Hepatocyte (in vitro differentiated cells): ENCODE measurements around the gene LONP1. TPM values are rescaled to one million over a fixed set of nuclear protein-coding genes. Genes with fewer than 3 reads are reported as not detected.

Source experiments
- DNase-seq: peaks from one replicate; pipeline ENCODE4 v3.0.0-alpha.2; 2016; ENCODE audit warnings: low spot score
- H2AFZ ChIP-seq: fragments of 200-600 bp; sonication (generic); 2 replicates; pipeline ENCODE4 v1.6.0; 2016; ENCODE audit warnings: antibody characterized with exemption, mild to moderate bottlenecking
- H3K27ac ChIP-seq: fragments of 200-600 bp; sonication (generic); 2 replicates; pipeline ENCODE4 v1.5.1; 2016; ENCODE audit warnings: mild to moderate bottlenecking
- H3K27me3 ChIP-seq: fragments of 200-600 bp; sonication (generic); 2 replicates; pipeline ENCODE4 v1.6.1; 2016
- H3K36me3 ChIP-seq: fragments of 200-600 bp; sonication (generic); replicated peaks from 2 replicates; pipeline ENCODE4 v1.5.1; 2016; ENCODE audit warnings: low read depth; ENCODE audit not compliant: insufficient read depth
- H3K4me1 ChIP-seq: fragments of 200-600 bp; sonication (generic); 2 replicates; pipeline ENCODE4 v1.5.1; 2016; ENCODE audit warnings: mild to moderate bottlenecking, moderate library complexity; ENCODE audit not compliant: insufficient read depth
- H3K4me2 ChIP-seq: fragments of 200-600 bp; sonication (generic); 2 replicates; pipeline ENCODE4 v1.6.0; 2016
- H3K4me3 ChIP-seq: fragments of 200-600 bp; sonication (generic); 2 replicates; pipeline ENCODE4 v1.5.1; 2016; ENCODE audit warnings: mild to moderate bottlenecking
- H3K79me2 ChIP-seq: fragments of 200-600 bp; sonication (generic); 2 replicates; pipeline ENCODE4 v1.6.0; 2017; ENCODE audit warnings: mild to moderate bottlenecking
- H3K9me2 ChIP-seq: fragments of 200-600 bp; sonication (generic); replicated peaks from 2 replicates; pipeline ENCODE4 v1.6.0; 2017; ENCODE audit warnings: mild to moderate bottlenecking; ENCODE audit not compliant: insufficient read depth
- H3K9me3 ChIP-seq: fragments of 200-600 bp; sonication (generic); 2 replicates; pipeline ENCODE4 v1.5.1; 2016; ENCODE audit warnings: low read depth, mild to moderate bottlenecking
- H4K20me1 ChIP-seq: fragments of 200-600 bp; sonication (generic); 2 replicates; pipeline ENCODE4 v1.6.0; 2016; ENCODE audit warnings: mild to moderate bottlenecking; ENCODE audit not compliant: insufficient read depth, poor library complexity, severe bottlenecking
- EZH2 ChIP-seq: fragments of 200-600 bp; sonication (generic); IDR thresholded peaks from 2 replicates; pipeline ENCODE4 v1.6.1; 2016; ENCODE audit warnings: antibody characterized with exemption, mild to moderate bottlenecking, borderline replicate concordance
- EZH2phosphoT487 ChIP-seq: fragments of 200-600 bp; sonication (generic); IDR thresholded peaks from one replicate; pipeline ENCODE4 v1.6.1; 2018; ENCODE audit warnings: antibody characterized with exemption, mild to moderate bottlenecking, low read depth, moderate library complexity; ENCODE audit not compliant: unreplicated experiment, severe bottlenecking
- WGBS: methylation state at CpG from one replicate; pipeline ENCODE4 v1.1.6; 2016; ENCODE audit warnings: low lambda C conversion rate; ENCODE audit errors: missing lambda C conversion rate; 5-methylcytosine and 5-hydroxymethylcytosine counted together
- polyA plus RNA-seq: library from polyadenylated mRNA; unstranded; fragments of >200 nt; fragmentation: Nextera tagmentation; extraction: Ambion mirVana; gene quantifications from 2 replicates; pipeline ENCODE4 v1.2.1, GENCODE V29; 2016
- total RNA-seq: library from RNA; depleted of rRNA; stranded (reverse); fragments of >200 nt; gene quantifications from 2 replicates; pipeline ENCODE4 v1.2.3, GENCODE V29; 2014
- TF ChIP-seq, protein P1 (sequence below): fragments of 200-600 bp; sonication (generic); IDR thresholded peaks from 2 replicates; pipeline ENCODE4 v1.5.1; 2016; ENCODE audit warnings: antibody characterized with exemption, mild to moderate bottlenecking; ENCODE audit not compliant: poor library complexity

Gene LONP1
- total and polyA plus RNA-seq, 2 experiments from 2014 or later = 63.0 to 79.2 TPM

DNA sequence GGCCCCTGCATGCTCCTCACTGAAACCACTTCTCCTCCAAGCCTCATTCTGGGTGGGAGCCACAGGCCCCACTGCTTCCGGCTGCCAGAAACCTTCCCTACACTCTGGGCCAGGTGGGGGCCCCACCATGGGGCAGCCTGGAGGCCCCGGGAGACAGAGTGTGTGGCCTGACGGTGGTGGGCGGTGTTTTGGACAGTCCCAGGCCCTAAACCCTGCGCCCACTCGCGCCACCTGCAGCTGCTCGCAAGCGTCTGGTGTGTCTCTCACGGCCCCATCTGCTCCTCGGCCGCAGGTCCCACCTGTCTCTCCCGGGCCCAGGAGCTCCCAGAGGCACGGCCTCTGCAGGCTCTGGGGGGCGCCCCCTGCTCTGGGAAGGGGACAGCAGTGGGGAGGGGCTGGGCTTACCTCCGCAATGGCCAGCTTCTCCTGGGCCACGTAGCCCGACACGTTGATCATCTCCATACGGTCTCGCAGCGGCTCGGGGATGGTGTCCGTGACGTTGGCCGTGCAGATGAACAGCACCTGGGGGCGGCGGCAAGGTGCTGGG, 24.2 kb downstream of the LONP1 start:
- peak; percentile 8 for DNase-seq
- 86% methylated on average over 15 of the region's 28 CpGs for WGBS
- H3K9me3 ChIP-seq = no peaks in the 10 kb centered on the region
- TF ChIP-seq EZH2phosphoT487 (no peak), EZH2 (no peak)
- TF ChIP-seq, protein P1, sequence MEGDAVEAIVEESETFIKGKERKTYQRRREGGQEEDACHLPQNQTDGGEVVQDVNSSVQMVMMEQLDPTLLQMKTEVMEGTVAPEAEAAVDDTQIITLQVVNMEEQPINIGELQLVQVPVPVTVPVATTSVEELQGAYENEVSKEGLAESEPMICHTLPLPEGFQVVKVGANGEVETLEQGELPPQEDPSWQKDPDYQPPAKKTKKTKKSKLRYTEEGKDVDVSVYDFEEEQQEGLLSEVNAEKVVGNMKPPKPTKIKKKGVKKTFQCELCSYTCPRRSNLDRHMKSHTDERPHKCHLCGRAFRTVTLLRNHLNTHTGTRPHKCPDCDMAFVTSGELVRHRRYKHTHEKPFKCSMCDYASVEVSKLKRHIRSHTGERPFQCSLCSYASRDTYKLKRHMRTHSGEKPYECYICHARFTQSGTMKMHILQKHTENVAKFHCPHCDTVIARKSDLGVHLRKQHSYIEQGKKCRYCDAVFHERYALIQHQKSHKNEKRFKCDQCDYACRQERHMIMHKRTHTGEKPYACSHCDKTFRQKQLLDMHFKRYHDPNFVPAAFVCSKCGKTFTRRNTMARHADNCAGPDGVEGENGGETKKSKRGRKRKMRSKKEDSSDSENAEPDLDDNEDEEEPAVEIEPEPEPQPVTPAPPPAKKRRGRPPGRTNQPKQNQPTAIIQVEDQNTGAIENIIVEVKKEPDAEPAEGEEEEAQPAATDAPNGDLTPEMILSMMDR = no peak
- H3K27me3 ChIP-seq = no peaks in the 10 kb centered on the region
- H3K9me2 ChIP-seq = no peaks in the 10 kb centered on the region
- H3K36me3 ChIP-seq = no peaks in the 10 kb centered on the region
- no peak overlapping the region for H3K4me3 ChIP-seq
- H3K27ac ChIP-seq = no peak overlapping the region
- peaks cover 52% of the 10 kb centered on the region for H3K79me2 ChIP-seq
- peaks cover 8% of the 10 kb centered on the region for H3K4me1 ChIP-seq
- H2AFZ ChIP-seq = no peak overlapping the region
- peaks cover 59% of the 10 kb centered on the region for H4K20me1 ChIP-seq
- no peak overlapping the region for H3K4me2 ChIP-seq

DNA sequence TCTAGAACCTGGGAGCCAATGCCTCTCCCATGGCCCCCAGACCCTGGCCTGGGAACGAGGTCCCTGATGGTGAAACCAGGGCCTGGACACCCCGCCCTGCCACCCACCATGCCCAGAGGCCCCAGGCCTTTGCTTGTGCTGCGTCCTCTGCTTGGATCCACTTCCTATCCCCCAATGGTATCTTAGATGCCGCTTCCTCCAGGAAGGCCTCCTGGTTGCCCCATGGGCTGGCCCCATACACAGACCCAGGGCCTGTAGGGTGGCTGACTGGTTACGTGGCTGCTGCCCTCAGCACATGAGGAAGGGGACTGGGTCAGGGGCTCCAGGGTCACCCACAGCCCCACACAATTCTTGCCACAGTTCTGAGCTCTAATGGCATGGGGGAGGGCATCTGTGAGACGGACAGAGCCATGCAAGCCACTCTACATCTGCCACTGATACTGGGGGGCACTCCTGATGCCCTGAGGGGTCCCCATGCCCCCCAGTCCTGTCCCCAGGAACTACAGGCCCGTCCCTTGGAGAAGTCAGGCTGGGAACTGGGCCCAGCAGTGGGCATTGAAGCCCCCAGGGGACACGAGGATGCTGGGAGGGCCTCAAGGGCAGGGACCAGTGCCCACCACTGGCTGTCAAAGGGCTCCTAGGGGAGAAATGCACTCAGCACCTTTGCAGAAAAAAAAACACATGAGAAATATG, 24.8 kb downstream of the LONP1 start:
- Histone ChIP-seq H4K20me1 (peaks cover 63% of the 10 kb centered on the region), H3K9me3 (no peaks in the 10 kb centered on the region), H3K4me2 (no peak overlapping the region), H2AFZ (no peak overlapping the region), H3K9me2 (no peaks in the 10 kb centered on the region), H3K36me3 (no peaks in the 10 kb centered on the region), H3K4me1 (peaks cover 8% of the 10 kb centered on the region), H3K79me2 (peaks cover 57% of the 10 kb centered on the region), H3K4me3 (no peak overlapping the region), H3K27me3 (no peaks in the 10 kb centered on the region), H3K27ac (no peak overlapping the region)
- peak; percentile 3 for DNase-seq
- TF ChIP-seq EZH2phosphoT487 (no peak), EZH2 (no peak)
- TF ChIP-seq, protein P1 = no peak
- WGBS = 94% methylated on average over 8 of the region's 8 CpGs

DNA sequence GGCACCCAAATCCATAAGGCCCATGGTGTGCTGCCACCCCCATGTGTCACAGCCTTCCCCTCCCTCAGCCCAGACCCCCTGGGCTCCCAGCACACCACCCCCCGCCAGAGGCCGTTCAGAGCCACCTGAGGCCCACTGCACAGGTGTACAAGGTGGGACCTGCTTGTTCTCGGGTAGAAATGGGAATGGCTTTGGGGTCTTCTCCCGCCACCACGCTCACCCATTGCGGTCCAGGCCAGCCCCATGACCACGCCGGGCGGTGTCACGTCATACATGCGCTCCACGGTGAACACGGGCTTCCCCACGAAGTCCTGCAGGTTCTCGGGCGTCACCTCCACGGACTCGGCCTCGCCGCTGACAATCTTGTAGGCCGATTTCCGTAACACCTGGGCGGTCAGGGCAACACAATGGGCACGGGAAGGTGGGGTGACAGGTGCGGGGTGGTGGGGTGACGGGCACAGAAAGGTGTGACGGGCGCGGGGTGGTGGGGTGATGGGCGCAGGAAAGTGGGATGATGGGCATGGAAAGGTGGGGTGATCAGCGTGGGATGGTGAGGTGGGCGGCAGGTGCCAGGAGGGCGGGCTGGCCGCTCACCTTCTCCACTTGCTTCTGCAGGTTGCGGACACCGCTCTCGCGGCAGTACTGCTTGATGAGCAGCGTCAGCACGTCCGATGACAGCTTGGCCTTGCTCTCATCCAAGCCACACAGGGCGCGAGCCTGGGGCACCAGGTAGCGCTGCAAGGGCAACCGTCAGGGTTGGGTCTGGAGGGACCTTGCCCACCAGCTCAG, 25.6 kb downstream of the LONP1 start:
- no peaks in the 10 kb centered on the region for H3K27me3 ChIP-seq
- peaks cover 57% of the 10 kb centered on the region for H3K79me2 ChIP-seq
- H3K4me2 ChIP-seq = no peak overlapping the region
- H3K9me3 ChIP-seq = no peaks in the 10 kb centered on the region
- H3K9me2 ChIP-seq = no peaks in the 10 kb centered on the region
- peaks cover 8% of the 10 kb centered on the region for H3K4me1 ChIP-seq
- H3K36me3 ChIP-seq = no peaks in the 10 kb centered on the region
- TF ChIP-seq EZH2 (no peak), EZH2phosphoT487 (no peak)
- TF ChIP-seq, protein P1 = no peak
- no peak overlapping the region for H3K4me3 ChIP-seq
- H3K27ac ChIP-seq = no peak overlapping the region
- no peak overlapping the region for H2AFZ ChIP-seq
- H4K20me1 ChIP-seq = peaks cover 63% of the 10 kb centered on the region
- WGBS = 96% methylated on average over 37 of the region's 45 CpGs
- DNase-seq = peak; percentile 5
